ENCODE results near the gene LRRD1. TPM values are rescaled to one million over a fixed set of nuclear protein-coding genes. Genes with fewer than 3 reads are reported as not detected.
"Not testable (repeated sequence)": the region's sequence is repeated elsewhere in the genome, so short reads cannot be mapped to it uniquely, and the experiment has no call there.

LRRD1 gene
- under 1 TPM in 1 of 2 experiments, not detected in 1; 0.13 TPM for total RNA-seq

DNA sequence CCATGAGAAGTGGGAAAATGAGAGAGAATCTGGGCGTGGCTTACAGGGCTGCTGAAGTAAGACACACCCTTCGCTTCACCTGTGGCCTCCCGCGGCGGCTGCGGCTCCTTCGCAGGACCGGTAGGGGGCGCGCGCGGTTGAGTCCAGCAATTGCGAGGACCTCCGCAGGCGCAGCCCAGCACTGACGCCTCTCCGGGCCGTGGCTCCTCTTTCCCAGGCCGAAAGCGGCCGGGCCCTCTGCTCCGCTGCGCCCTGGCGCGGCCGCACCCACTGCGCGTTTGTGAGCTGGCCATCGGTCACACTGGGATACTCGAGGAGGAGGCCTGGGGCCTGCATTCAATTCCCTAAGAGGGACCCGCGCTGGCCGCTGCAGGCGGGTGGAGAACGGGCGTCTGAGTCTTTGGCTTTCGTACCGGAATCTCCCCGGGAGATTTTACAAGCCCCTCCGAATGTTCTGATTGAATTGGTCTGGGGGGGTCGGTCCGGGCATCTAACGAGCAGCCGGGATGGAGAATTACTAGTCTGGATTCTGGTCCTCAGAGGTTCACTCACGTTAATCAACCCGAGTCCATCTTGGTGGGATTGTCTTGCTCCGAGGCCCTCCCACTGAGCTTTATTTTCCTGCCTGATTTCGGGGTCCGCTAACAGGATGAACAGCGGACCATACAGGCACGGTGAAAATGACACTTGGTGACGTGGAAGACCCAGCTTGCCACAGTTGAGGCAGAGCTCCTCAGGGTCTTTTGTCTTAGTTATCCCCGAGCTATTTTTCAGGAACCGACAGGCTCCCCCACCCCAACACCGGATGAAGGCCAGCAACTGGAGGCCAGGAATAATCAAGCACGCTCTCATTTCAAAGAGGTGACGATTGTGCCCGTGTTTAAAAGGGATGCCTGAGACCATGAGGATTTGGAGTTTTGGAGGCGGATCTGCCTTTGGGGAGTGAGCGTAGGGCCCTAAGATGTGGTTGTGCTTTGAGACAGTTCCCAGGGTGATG, at the start of gene LRRD1:
Gene LRRD1, minus strand, starts transcription at position 215 of the 997 bp plus-strand sequence. CDS start 13,940 bp downstream, outside the sequence.
- Mint-ChIP-seq H3K4me3 (peak within 1 kb of the TSS; percentile 75), H3K4me1 (ENCODE audit: low read depth) (peaks cover 9% of the 10 kb centered on the region), H3K27me3 (ENCODE audit: low read depth) (peaks cover 22% of the 10 kb centered on the region), H3K27ac (no peak within 1 kb of the TSS), H3K36me3 (ENCODE audit: low read depth) (no peaks in the 10 kb centered on the region), H3K9me3 (ENCODE audit: insufficient read depth) (no peaks in the 10 kb centered on the region)
- ChIA-PET CTCF (interaction anchor here (0.5 to 1.4 kb wide), 21 partner anchors 10 to 269 kb away, joined by 3 to 13 read pairs (median 3); partner anchors contain the start of genes ANKIB1, GATAD1 and KRIT1), POLR2A (interaction anchor here (0.9 to 1.4 kb wide), 2 partner anchors 67 to 268 kb away, joined by 4 to 8 read pairs; partner anchors contain the start of genes ANKIB1, GATAD1 and KRIT1)
- DNase-seq = peak; percentile 92
- ATAC-seq = peak; percentile 100

DNA sequence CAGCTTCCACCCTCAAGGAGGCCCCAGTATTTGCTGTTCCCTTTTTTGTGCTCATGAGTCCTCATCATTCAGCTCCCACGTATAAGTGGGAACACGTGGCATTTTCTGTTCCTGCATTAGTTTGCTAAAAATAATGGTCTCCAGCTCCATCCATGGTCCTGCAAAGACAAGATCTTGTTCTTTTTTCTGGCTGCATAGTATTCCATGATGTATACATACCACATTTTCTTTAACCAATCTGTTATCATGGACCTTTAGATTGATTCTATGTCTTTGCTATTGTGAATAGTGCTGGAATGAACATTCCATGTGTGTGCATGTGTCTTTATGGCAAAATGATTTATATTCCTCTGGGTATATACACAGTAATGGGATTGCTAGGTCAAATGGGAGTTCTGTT, 49.8 kb upstream of the LRRD1 start:
- no peak overlapping the region for H3K4me3 Mint-ChIP-seq
- ATAC-seq (no peak), DNase-seq (no peak)
- H3K27ac Mint-ChIP-seq = no peak overlapping the region
- no peaks in the 10 kb centered on the region for H3K9me3 Mint-ChIP-seq (ENCODE audit: insufficient read depth)
- peaks cover 61% of the 10 kb centered on the region for H3K36me3 Mint-ChIP-seq (ENCODE audit: low read depth)
- H3K27me3 Mint-ChIP-seq (ENCODE audit: low read depth) = no peaks in the 10 kb centered on the region
- no peaks in the 10 kb centered on the region for H3K4me1 Mint-ChIP-seq (ENCODE audit: low read depth)
- ChIA-PET POLR2A (no interaction called here), CTCF (no interaction called here)

DNA sequence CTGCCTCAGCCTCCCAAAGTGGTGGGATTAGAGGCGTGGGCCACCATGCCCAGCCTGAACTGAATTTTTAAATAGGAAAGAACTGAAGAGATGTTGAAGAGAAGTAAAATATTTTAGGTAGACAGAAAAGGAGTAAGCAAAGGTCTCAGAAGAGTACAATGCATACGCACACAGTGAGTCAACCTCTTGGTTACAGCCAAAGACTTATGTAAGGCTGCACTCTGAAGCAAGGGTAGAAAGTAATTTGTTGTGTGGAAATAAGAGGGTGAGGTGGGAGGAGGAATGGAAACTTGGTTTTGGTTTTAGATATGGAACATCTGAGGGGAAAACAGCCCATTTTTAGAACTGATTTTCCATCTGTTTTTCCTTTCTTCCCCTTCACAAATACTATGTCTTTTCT, 49.2 kb upstream of the LRRD1 start:
- peaks cover 59% of the 10 kb centered on the region for H3K36me3 Mint-ChIP-seq (ENCODE audit: low read depth)
- DNase-seq (no peak), ATAC-seq (no peak)
- no peak overlapping the region for H3K4me3 Mint-ChIP-seq
- no peak overlapping the region for H3K27ac Mint-ChIP-seq
- POLR2A ChIA-PET = no interaction called here
- no peaks in the 10 kb centered on the region for H3K9me3 Mint-ChIP-seq (ENCODE audit: insufficient read depth)
- CTCF ChIA-PET = no interaction called here
- H3K4me1 Mint-ChIP-seq (ENCODE audit: low read depth) = no peaks in the 10 kb centered on the region
- H3K27me3 Mint-ChIP-seq (ENCODE audit: low read depth) = no peaks in the 10 kb centered on the region

GRCh38 chr7:92226981-92227380, 48.0 kb upstream of the LRRD1 start:
- no peak for ATAC-seq
- Mint-ChIP-seq H3K27ac (no peak overlapping the region), H3K4me3 (no peak overlapping the region), H3K4me1 (ENCODE audit: low read depth) (no peaks in the 10 kb centered on the region), H3K36me3 (ENCODE audit: low read depth) (peaks cover 56% of the 10 kb centered on the region), H3K27me3 (ENCODE audit: low read depth) (no peaks in the 10 kb centered on the region), H3K9me3 (ENCODE audit: insufficient read depth) (no peaks in the 10 kb centered on the region)
- ChIA-PET POLR2A (no interaction called here), CTCF (no interaction called here)
- DNase-seq = no peak

DNA sequence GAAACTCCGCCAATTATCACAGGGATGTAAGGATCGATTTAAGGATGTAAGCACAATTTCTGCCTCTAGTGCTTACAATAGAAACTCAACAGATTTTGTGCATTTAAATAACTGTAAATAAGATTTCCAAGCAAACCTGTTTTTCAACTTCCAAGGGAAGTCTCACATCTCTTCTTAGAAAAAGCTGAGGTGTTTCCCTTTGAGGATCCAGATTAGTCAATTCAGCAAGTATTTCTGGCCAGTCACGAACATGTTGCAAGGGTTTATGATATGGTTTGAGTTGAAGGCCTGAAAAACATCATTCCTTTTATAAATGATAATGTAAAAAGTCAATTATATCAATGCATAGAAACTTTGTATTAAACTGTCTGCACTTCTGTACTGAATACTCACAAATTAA, 42.8 kb upstream of the LRRD1 start:
- H3K4me1 Mint-ChIP-seq (ENCODE audit: low read depth) = no peaks in the 10 kb centered on the region
- no peak for ATAC-seq
- ChIA-PET CTCF (interaction anchor here (0.9 to 2.0 kb wide), 2 partner anchors 15 to 26 kb away, joined by 3 to 4 read pairs; no protein-coding TSS in a partner anchor), POLR2A (no interaction called here)
- no peak for DNase-seq
- no peaks in the 10 kb centered on the region for H3K9me3 Mint-ChIP-seq (ENCODE audit: insufficient read depth)
- H3K4me3 Mint-ChIP-seq = no peak overlapping the region
- peaks cover 57% of the 10 kb centered on the region for H3K36me3 Mint-ChIP-seq (ENCODE audit: low read depth)
- no peaks in the 10 kb centered on the region for H3K27me3 Mint-ChIP-seq (ENCODE audit: low read depth)
- H3K27ac Mint-ChIP-seq = no peak overlapping the region

GRCh38 chr7:92206672-92207071, 27.7 kb upstream of the LRRD1 start:
- Mint-ChIP-seq H3K9me3 (ENCODE audit: insufficient read depth) (peaks cover 24% of the 10 kb centered on the region), H3K27me3 (ENCODE audit: low read depth) (no peaks in the 10 kb centered on the region), H3K4me1 (ENCODE audit: low read depth) (peaks cover 13% of the 10 kb centered on the region), H3K27ac (no peak overlapping the region), H3K4me3 (no peak overlapping the region), H3K36me3 (ENCODE audit: low read depth) (peaks cover 76% of the 10 kb centered on the region)
- ATAC-seq = no peak
- DNase-seq = no peak
- CTCF ChIA-PET = interaction anchor here (1.2 to 1.8 kb wide), 2 partner anchors 15 to 27 kb away, joined by 3 read pairs; partner anchors contain the start of gene LRRD1
- POLR2A ChIA-PET = interaction anchor here (0.5 kb wide), 1 partner anchor 231 kb away, joined by 4 read pairs; no protein-coding TSS in a partner anchor

DNA sequence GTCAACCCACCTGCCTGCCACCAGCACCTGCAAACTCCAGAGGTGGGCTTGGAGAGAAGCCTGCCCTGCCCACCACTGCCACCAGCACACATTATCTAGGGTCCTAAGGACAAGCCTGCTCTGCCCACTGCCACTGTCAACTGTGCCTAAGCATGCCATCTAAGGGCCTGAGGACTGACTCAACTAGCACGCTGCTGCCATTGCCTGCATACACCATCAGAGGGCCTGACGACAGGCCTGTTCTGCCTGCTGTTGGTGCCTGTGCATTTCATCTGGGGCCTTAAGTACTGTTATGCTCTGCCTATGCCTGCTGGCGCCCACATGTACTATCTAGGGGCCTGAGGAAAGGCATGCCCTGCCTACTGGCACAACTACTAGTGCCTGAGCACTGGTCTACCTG, 27.0 kb upstream of the LRRD1 start:
- ChIA-PET POLR2A (interaction anchor here (1.5 kb wide), 1 partner anchor 40 kb away, joined by 3 read pairs; no protein-coding TSS in a partner anchor), CTCF (interaction anchor here (1.8 kb wide), 1 partner anchor 27 kb away, joined by 3 read pairs; the partner anchor contains the start of gene LRRD1)
- Mint-ChIP-seq H3K27ac (no peak overlapping the region), H3K9me3 (ENCODE audit: insufficient read depth) (peaks cover 24% of the 10 kb centered on the region), H3K36me3 (ENCODE audit: low read depth) (peaks cover 74% of the 10 kb centered on the region), H3K4me3 (no peak overlapping the region), H3K4me1 (ENCODE audit: low read depth) (peaks cover 13% of the 10 kb centered on the region), H3K27me3 (ENCODE audit: low read depth) (no peaks in the 10 kb centered on the region)
- no peak for ATAC-seq
- no peak for DNase-seq

GRCh38 chr7:92200791-92201190, 21.8 kb upstream of the LRRD1 start:
- ChIA-PET CTCF (interaction anchor here (1.1 to 1.3 kb wide), 2 partner anchors 21 to 223 kb away, joined by 3 to 4 read pairs; no protein-coding TSS in a partner anchor), POLR2A (no interaction called here)
- Mint-ChIP-seq H3K4me1 (ENCODE audit: low read depth) (no peaks in the 10 kb centered on the region), H3K4me3 (no peak overlapping the region), H3K27me3 (ENCODE audit: low read depth) (no peaks in the 10 kb centered on the region), H3K9me3 (ENCODE audit: insufficient read depth) (no peaks in the 10 kb centered on the region), H3K36me3 (ENCODE audit: low read depth) (peaks cover 42% of the 10 kb centered on the region), H3K27ac (no peak overlapping the region)
- no peak for DNase-seq
- ATAC-seq = no peak

GRCh38 chr7:92192326-92192725, 13.4 kb upstream of the LRRD1 start:
- no peaks in the 10 kb centered on the region for H3K4me1 Mint-ChIP-seq (ENCODE audit: low read depth)
- CTCF ChIA-PET = interaction anchor here (1.2 kb wide), 1 partner anchor 13 kb away, joined by 3 read pairs; the partner anchor contains the start of gene LRRD1
- H3K4me3 Mint-ChIP-seq = no peak overlapping the region
- no peak for DNase-seq
- no peak overlapping the region for H3K27ac Mint-ChIP-seq
- H3K27me3 Mint-ChIP-seq (ENCODE audit: low read depth) = no peaks in the 10 kb centered on the region
- peaks cover 32% of the 10 kb centered on the region for H3K9me3 Mint-ChIP-seq (ENCODE audit: insufficient read depth)
- POLR2A ChIA-PET = no interaction called here
- peaks cover 37% of the 10 kb centered on the region for H3K36me3 Mint-ChIP-seq (ENCODE audit: low read depth)
- no peak for ATAC-seq

DNA sequence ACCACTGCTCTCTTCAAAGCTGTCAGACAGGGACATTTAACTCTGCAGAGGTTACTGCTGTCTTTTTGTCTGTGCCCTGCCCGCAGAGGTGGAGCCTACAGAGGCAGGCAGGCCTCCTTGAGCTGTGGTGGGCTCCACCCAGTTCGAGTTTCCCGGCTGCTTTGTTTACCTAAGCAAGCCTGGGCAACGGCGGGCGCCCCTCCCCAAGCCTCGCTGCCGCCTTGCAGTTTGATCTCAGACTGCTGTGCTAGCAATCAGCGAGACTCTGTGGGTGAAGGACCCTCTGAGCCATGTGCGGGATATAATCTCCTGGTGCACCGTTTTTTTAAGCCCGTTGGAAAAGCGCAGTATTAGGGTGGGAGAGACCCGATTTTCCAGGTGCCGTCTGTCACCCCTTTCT, 10.3 kb upstream of the LRRD1 start:
- H3K4me1 Mint-ChIP-seq (ENCODE audit: low read depth); POLR2A ChIA-PET: not testable (repeated sequence)

DNA sequence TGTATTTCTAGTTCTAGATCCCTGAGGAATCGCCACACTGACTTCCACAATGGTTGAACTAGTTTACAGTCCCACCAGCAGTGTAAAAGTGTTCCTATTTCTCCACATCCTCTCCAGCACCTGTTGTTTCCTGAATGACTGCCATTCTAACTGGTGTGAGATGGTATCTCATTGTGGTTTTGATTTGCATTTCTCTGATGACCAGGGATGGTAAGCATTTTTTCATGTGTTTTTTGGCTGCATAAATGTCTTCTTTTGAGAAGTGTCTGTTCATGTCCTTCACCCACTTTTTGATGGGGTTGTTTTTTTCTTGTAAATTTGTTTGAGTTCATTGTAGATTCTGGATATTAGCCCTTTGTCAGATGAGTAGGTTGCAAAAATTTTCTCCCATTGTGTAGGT, 5.4 kb upstream of the LRRD1 start:
- H3K27me3 Mint-ChIP-seq (ENCODE audit: low read depth) = peaks cover 18% of the 10 kb centered on the region
- DNase-seq; H3K27ac Mint-ChIP-seq; H3K9me3 Mint-ChIP-seq (ENCODE audit: insufficient read depth); POLR2A ChIA-PET; ATAC-seq; H3K4me3 Mint-ChIP-seq; H3K4me1 Mint-ChIP-seq (ENCODE audit: low read depth); CTCF ChIA-PET; H3K36me3 Mint-ChIP-seq (ENCODE audit: low read depth): not testable (repeated sequence)

More for the DNA sequence above, 10.3 kb upstream of the LRRD1 start:
- H3K4me3 Mint-ChIP-seq; CTCF ChIA-PET; DNase-seq; H3K27me3 Mint-ChIP-seq (ENCODE audit: low read depth); H3K27ac Mint-ChIP-seq; ATAC-seq: not testable (repeated sequence)
- peaks cover 32% of the 10 kb centered on the region for H3K9me3 Mint-ChIP-seq (ENCODE audit: insufficient read depth)
- peaks cover 24% of the 10 kb centered on the region for H3K36me3 Mint-ChIP-seq (ENCODE audit: low read depth)

GRCh38 chr7:92177362-92177761, 1.6 kb downstream of the LRRD1 start:
- no peak for DNase-seq
- Mint-ChIP-seq H3K27ac (no peak overlapping the region), H3K4me3 (no peak overlapping the region), H3K4me1 (ENCODE audit: low read depth) (peaks cover 9% of the 10 kb centered on the region), H3K27me3 (ENCODE audit: low read depth) (peaks cover 32% of the 10 kb centered on the region), H3K9me3 (ENCODE audit: insufficient read depth) (no peaks in the 10 kb centered on the region), H3K36me3 (ENCODE audit: low read depth) (no peaks in the 10 kb centered on the region)
- CTCF ChIA-PET = interaction anchor here (1.0 kb wide), 2 partner anchors 270 to 284 kb away, joined by 3 read pairs; partner anchors contain the start of gene GATAD1
- ATAC-seq = no peak
- POLR2A ChIA-PET = no interaction called here

Data from activated CD8-positive, alpha-beta T cell treated with anti-CD3 and anti-CD28 coated beads, Interleukin-2, amount 10 ng/mL, durations not matched to agents 7 days and 5 days (primary cell).